OCI-LY1 (cell line): ENCODE measurements around the gene C11orf42.

Source experiments
- EZH2 ChIP-seq: fragments of 200-600 bp; sonication (generic), shearing (Covaris generic); IDR thresholded peaks from 2 replicates; pipeline ENCODE4 v1.8.0; 2017; ENCODE audit warnings: borderline replicate concordance, mixed run types, mild to moderate bottlenecking, antibody characterized with exemption, low read length, moderate library complexity, mixed read lengths
- TF ChIP-seq, protein P1 (sequence below): fragments of 200-600 bp; sonication (generic), shearing (Covaris generic); IDR thresholded peaks from 2 replicates; pipeline ENCODE4 v1.5.1; 2017; ENCODE audit warnings: mild to moderate bottlenecking, antibody characterized with exemption, low read length, moderate library complexity, mixed read lengths

DNA sequence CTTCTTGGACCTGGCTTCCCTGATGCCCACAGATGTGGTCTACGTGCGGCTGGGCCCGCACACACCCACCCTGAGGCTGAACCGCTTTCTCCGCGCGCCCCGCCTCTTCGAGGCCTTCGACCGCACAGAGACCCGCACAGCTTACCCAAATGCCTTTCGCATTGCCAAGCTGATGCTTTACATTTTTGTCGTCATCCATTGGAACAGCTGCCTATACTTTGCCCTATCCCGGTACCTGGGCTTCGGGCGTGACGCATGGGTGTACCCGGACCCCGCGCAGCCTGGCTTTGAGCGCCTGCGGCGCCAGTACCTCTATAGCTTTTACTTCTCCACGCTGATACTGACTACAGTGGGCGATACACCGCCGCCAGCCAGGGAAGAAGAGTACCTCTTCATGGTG is 34.8 kb downstream of the C11orf42 start:
- TF ChIP-seq, protein P1, sequence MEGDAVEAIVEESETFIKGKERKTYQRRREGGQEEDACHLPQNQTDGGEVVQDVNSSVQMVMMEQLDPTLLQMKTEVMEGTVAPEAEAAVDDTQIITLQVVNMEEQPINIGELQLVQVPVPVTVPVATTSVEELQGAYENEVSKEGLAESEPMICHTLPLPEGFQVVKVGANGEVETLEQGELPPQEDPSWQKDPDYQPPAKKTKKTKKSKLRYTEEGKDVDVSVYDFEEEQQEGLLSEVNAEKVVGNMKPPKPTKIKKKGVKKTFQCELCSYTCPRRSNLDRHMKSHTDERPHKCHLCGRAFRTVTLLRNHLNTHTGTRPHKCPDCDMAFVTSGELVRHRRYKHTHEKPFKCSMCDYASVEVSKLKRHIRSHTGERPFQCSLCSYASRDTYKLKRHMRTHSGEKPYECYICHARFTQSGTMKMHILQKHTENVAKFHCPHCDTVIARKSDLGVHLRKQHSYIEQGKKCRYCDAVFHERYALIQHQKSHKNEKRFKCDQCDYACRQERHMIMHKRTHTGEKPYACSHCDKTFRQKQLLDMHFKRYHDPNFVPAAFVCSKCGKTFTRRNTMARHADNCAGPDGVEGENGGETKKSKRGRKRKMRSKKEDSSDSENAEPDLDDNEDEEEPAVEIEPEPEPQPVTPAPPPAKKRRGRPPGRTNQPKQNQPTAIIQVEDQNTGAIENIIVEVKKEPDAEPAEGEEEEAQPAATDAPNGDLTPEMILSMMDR, result no peak
- no peak for TF ChIP-seq EZH2
